Measurements from ENCODE around the gene TP63.

Gene TP63

GRCh38 chr3:189786479-189787064 is 155.4 kb downstream of the TP63 start:
- DNase-seq, result no peak

GRCh38 chr3:189787191-189787590 is 156.0 kb downstream of the TP63 start:
- DNase-seq, result no peak

GRCh38 chr3:189787632-189788031 is 156.4 kb downstream of the TP63 start:
- DNase-seq, result no peak

- DNase-seq, result no peak
Observed at GRCh38 chr3:189789432-189789831, 158.2 kb downstream of the TP63 start.

DNA sequence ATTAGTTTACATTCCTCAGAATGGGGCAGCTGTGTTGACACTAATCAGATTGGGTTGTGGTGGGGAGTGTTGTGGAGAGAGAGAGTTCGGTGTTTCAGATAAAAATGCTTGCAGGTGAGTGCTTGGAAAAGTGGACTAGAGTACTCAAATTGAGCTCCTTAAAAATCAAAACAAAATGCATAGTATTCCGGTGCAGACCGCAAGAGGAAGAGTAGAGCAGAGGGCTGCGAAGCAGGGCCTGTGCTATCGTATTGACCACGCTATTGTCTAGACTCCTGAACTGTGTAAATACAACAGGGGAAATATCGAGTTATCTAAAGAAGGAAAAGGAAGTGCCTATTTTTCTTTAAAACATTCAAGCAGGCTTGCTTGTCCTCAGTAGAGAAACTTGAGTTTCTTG is 159.5 kb downstream of the TP63 start:
- DNase-seq, result no peak

- DNase-seq, result no peak
Observed at GRCh38 chr3:189792046-189792929, 161.1 kb downstream of the TP63 start.

- no peak for DNase-seq
Observed at GRCh38 chr3:189794518-189794917, 163.3 kb downstream of the TP63 start.

- DNase-seq, result peak; percentile 75
Observed at GRCh38 chr3:189797103-189797750, 166.0 kb downstream of the TP63 start.

- DNase-seq, result no peak
Observed at GRCh38 chr3:189799366-189799765, 168.2 kb downstream of the TP63 start.

DNA sequence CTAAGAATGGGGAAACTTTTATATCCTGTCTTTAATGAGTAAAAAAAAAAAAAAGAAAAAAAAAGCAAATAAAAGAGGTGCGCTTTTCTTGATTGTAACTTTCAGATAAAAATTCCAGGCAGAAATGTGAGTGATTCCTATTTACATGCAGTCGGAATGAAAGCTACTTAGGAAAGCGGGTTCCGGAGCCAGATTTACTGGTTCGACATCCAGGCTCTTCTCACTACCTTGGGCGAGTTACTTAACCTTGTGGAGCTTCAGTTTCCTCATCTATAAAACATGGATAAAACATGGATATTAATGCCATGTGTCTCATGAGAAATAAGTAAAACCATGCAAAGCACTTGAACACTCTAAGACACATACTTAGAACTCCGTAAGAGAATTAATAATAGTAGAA is 169.2 kb downstream of the TP63 start:
- DNase-seq, result no peak

GRCh38 chr3:189803254-189803653 is 172.1 kb downstream of the TP63 start:
- DNase-seq, result no peak

DNA sequence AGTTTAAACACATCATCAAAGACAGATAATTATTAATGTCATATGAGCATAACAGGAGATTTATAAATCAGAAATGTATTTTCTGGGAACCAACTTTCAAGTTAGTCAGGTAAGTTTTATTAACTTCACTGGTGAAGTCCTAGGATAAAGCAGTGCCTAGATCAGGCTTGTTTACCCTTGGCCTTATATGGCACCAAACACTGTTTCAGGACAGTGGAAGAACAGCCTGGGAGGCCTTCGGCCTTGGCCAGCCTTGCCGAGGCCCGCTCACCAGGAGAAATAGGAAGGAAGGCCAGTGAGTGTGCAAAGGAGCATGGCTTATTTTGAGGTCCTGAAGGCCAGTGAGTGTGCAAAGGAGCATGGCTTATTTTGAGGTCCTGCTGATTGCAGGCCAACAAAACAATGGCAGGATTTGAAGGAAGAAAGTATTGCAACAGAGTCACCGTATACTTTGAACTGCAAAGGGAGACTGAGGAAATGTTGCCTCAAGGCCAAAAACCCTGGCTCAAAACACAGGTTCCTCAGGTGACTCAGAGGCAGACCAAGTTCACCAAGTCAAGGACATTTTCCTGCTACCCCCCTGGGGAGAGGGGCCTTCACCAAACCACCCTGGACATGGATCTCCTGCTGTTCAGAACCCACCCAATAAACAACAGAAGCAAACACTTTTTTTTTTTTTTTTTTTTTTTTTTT is 174.3 kb downstream of the TP63 start:
- no peak for DNase-seq

- DNase-seq, result peak; percentile 74
Observed at GRCh38 chr3:189806171-189806951, 175.2 kb downstream of the TP63 start.

DNA sequence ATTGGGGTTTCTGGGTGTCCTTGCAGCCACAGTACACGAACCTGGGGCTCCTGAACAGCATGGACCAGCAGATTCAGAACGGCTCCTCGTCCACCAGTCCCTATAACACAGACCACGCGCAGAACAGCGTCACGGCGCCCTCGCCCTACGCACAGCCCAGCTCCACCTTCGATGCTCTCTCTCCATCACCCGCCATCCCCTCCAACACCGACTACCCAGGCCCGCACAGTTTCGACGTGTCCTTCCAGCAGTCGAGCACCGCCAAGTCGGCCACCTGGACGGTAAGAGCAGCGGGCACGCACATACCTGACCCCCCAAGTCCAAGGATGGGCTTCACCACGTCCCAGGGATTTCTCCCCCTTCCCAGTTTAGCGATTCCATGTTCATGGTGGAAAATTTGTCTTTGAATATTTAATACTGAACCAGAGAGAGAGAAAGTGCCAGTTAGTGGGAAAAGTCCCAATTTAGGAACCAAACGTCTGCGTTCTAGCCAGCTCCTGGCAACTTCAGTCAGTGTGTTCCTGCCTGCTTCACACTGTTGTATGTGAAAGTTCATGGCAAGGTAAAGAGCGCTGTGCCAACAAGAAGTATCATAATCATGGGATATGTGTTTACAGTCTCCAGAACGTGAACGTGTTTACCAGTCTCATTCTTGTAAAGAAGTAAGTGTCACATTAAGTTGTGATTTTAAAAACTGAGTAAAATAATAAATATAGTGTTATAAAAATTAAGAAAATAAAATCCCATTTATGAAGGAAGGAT is 177.2 kb downstream of the TP63 start:
- DNase-seq, result no peak

- DNase-seq, result no peak
Observed at GRCh38 chr3:189809583-189809982, 178.4 kb downstream of the TP63 start.

DNA sequence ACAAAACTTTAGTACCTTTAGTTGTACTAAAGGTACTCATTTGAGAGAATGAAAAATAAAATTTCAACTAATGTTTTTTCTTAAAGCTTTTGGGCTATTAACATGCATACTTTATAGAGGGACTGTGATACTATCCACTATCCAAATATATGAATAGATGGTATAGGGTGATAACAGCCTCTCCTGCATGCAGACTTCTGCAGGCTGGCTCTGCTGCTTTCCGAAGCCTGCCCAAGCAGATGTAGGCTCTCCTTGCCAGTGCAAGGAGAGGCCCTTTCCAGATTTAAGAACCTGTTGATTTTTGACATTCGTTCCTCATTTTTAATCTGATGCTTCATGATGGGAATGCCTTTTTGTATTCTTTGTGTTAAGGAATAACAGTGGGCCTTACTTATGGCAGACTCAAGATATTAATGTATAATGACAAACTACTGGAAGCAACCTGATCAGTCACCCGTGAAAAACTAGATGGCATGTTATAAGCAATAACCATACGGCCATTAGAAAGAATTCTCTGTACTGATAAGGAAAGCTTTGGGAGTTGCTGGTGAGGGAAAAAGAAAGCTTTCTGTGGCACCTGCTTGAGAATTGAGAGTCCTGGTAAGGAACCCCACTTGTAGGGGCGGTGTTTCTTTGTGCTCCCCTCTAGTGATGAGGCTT is 181.7 kb downstream of the TP63 start:
- peak; percentile 83 for DNase-seq

- peak; percentile 52 for DNase-seq
Observed at GRCh38 chr3:189813647-189814240, 182.6 kb downstream of the TP63 start.

DNA sequence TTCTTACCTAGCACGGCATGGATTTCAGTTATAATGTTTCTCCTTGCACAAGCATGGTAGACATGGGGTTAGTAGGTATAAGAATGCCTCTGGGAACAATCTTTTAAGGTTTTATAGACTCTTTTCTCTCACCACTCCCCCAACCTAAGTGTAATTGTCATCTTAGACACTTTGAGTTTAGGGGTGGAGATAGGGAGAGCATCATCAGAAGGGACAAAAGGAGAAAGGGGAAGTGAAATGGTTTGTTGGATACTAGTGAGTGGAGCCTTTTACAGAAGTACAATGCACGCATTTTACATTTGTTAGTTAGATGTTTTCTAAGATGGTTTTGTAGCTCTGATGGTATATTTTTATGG is 189.2 kb downstream of the TP63 start:
- DNase-seq, result no peak

- no peak for DNase-seq
Observed at GRCh38 chr3:189821262-189821661, 190.1 kb downstream of the TP63 start.

GRCh38 chr3:189822726-189823125 is 191.5 kb downstream of the TP63 start:
- DNase-seq, result no peak
